GM23338 (cell line): ENCODE data around the gene FGF19. TPM values are rescaled to one million over a fixed set of nuclear protein-coding genes. Genes with fewer than 3 reads are reported as not detected.
A peak's percentile ranks its signal among the peaks of the same experiment; 100 is the strongest.

Experiments
- ATAC-seq: fragments of 200-7000 bp; cut with Tn5 transposase; 3 replicates; pipeline ENCODE4 v1.9.1; 2020
- DNase-seq: peaks from one replicate; pipeline ENCODE4 v3.0.0-alpha.2; 2015; ENCODE audit warnings: low spot score
- H2AFZ ChIP-seq: fragments of 200-600 bp; sonication (generic); 2 replicates; pipeline ENCODE4 v1.8.0; 2016; ENCODE audit warnings: antibody characterized with exemption, mild to moderate bottlenecking, moderate library complexity
- H3F3A ChIP-seq: fragments of 200-600 bp; sonication (generic); replicated peaks from 2 replicates; pipeline ENCODE4 v1.8.0; 2017; ENCODE audit warnings: antibody characterized with exemption, mixed run types, low read depth
- H3K27ac ChIP-seq: fragments of 200-600 bp; sonication (generic); 2 replicates; pipeline ENCODE4 v1.6.1; 2016; ENCODE audit warnings: low read depth
- H3K27me3 ChIP-seq: fragments of 200-600 bp; sonication (generic); 2 replicates; pipeline ENCODE4 v1.8.0; 2016; ENCODE audit warnings: mild to moderate bottlenecking, mixed run types, moderate library complexity; ENCODE audit not compliant: insufficient read depth
- H3K36me3 ChIP-seq: fragments of 200-600 bp; sonication (generic); 2 replicates; pipeline ENCODE4 v1.8.0; 2016; ENCODE audit warnings: mild to moderate bottlenecking; ENCODE audit not compliant: insufficient read depth
- H3K4me1 ChIP-seq: fragments of 200-600 bp; sonication (generic); 2 replicates; pipeline ENCODE4 v1.8.0; 2016; ENCODE audit warnings: mild to moderate bottlenecking, moderate library complexity; ENCODE audit not compliant: insufficient read depth
- H3K4me2 ChIP-seq: fragments of 200-600 bp; sonication (generic); 2 replicates; pipeline ENCODE4 v1.7.1; 2017; ENCODE audit warnings: mixed run types
- H3K4me3 ChIP-seq: fragments of 200-600 bp; sonication (generic); 2 replicates; pipeline ENCODE4 v1.6.1; 2016; ENCODE audit warnings: mixed run types
- H3K79me2 ChIP-seq: fragments of 200-600 bp; sonication (generic); replicated peaks from 2 replicates; pipeline ENCODE4 v1.8.0; 2017; ENCODE audit warnings: mild to moderate bottlenecking; ENCODE audit not compliant: insufficient read depth
- H3K9me2 ChIP-seq: fragments of 200-600 bp; sonication (generic); 2 replicates; pipeline ENCODE4 v1.8.0; 2017; ENCODE audit not compliant: insufficient read depth
- H4K20me1 ChIP-seq: fragments of 200-600 bp; sonication (generic); replicated peaks from 2 replicates; pipeline ENCODE4 v1.8.0; 2017; ENCODE audit warnings: mild to moderate bottlenecking; ENCODE audit not compliant: insufficient read depth
- H3K27ac Mint-ChIP-seq: 2 replicates; pipeline ENCODE4 v1.8.0; 2020; ENCODE audit warnings: inconsistent platforms, mild to moderate bottlenecking, moderate library complexity, mixed read lengths
- H3K27me3 Mint-ChIP-seq: 3 replicates; pipeline ENCODE4 v1.8.0; 2022; ENCODE audit warnings: low read depth, mild to moderate bottlenecking, moderate library complexity, mixed read lengths, inconsistent platforms; ENCODE audit not compliant: insufficient read depth, poor library complexity
- H3K36me3 Mint-ChIP-seq: 3 replicates; pipeline ENCODE4 v1.8.0; 2021; ENCODE audit warnings: low read depth, mild to moderate bottlenecking, inconsistent platforms, moderate library complexity, mixed read lengths
- H3K4me1 Mint-ChIP-seq: 3 replicates; pipeline ENCODE4 v1.8.0; 2020; ENCODE audit warnings: mild to moderate bottlenecking, inconsistent platforms, mixed read lengths
- H3K4me3 Mint-ChIP-seq: 3 replicates; pipeline ENCODE4 v1.8.0; 2021; ENCODE audit warnings: moderate library complexity, mild to moderate bottlenecking, inconsistent platforms, mixed read lengths
- H3K9me3 Mint-ChIP-seq: 3 replicates; pipeline ENCODE4 v1.8.0; 2020; ENCODE audit warnings: moderate library complexity, mild to moderate bottlenecking, inconsistent platforms, mixed read lengths
- EZH2 ChIP-seq: fragments of 200-600 bp; sonication (generic); IDR thresholded peaks from one replicate; pipeline ENCODE4 v1.8.0; 2017; ENCODE audit warnings: antibody characterized with exemption, mild to moderate bottlenecking, low read depth; ENCODE audit not compliant: unreplicated experiment
- EZH2phosphoT487 ChIP-seq: fragments of 200-600 bp; sonication (generic); IDR thresholded peaks from one replicate; pipeline ENCODE4 v1.8.1; 2018; ENCODE audit warnings: antibody characterized with exemption; ENCODE audit not compliant: unreplicated experiment
- JUNB ChIP-seq: IDR thresholded peaks from one replicate; pipeline ENCODE4 v1.6.1; 2016; ENCODE audit warnings: antibody characterized with exemption; ENCODE audit not compliant: unreplicated experiment
- POLR2AphosphoS5 ChIP-seq: IDR thresholded peaks from 2 replicates; pipeline ENCODE4 v1.6.1; 2016; ENCODE audit warnings: antibody characterized with exemption, low read depth
- STAT1 ChIP-seq: IDR thresholded peaks from one replicate; pipeline ENCODE4 v1.6.1; 2016; ENCODE audit warnings: antibody characterized with exemption; ENCODE audit not compliant: unreplicated experiment
- ZNF114 ChIP-seq: fragments of 250-450 bp; sonication (Bioruptor Pico); IDR thresholded peaks from 2 replicates; pipeline ENCODE4 v1.5.0; 2020; ENCODE audit warnings: mild to moderate bottlenecking, moderate library complexity
- ZNF331 ChIP-seq: fragments of 250-450 bp; sonication (Bioruptor Pico); IDR thresholded peaks from 2 replicates; pipeline ENCODE4 v1.5.0; 2020; ENCODE audit warnings: low read depth, mild to moderate bottlenecking, moderate library complexity
- ZNF462 ChIP-seq: fragments of 250-450 bp; sonication (Bioruptor Pico); IDR thresholded peaks from 2 replicates; pipeline ENCODE4 v1.5.0; 2020; ENCODE audit warnings: mild to moderate bottlenecking, moderate library complexity
- polyA plus RNA-seq: library from polyadenylated mRNA; unstranded; fragments of >200 nt; fragmentation: Nextera tagmentation; extraction: Ambion mirVana; gene quantifications from 2 replicates; pipeline ENCODE4 v1.2.1, GENCODE V29; 2016
- total RNA-seq: library from RNA; depleted of rRNA; stranded (reverse); fragments of >200 nt; shearing (Covaris generic); gene quantifications from 2 replicates; pipeline ENCODE4 v1.2.3, GENCODE V29; 2014

The FGF19 gene
- total and polyA plus RNA-seq, 2 experiments from 2014 or later: 21.7 to 36.1 TPM

DNA sequence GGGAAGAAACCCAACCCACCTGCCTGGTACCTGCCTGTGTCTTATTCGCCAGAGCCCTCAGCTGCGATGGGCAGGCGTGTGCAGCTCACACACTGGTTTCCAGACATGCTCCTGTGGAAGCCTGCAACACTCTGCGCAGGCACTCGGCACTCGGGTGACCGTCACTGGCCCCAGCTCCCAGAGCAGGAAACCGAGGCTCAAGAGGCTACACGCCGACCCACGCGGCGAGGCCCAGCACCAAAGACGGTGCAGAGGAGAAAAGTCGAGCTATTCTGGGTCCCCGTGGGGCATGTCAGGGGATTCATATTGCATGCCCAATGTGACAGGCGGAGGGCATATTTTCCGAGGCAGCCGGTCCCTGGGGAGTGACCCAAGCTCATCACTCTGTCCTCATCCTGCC is 11.6 kb upstream of the FGF19 start (continued):
- TF ChIP-seq ZNF462 (CRISPR knock-in tag) (no peak), EZH2phosphoT487 (no peak)

- peak; percentile 35 for ATAC-seq
- Histone ChIP-seq H2AFZ (no peak overlapping the region), H3F3A (peaks cover 3% of the 10 kb centered on the region; the same call in 1 of the 2 replicates), H3K27me3 (no peaks in the 10 kb centered on the region), H3K79me2 (no peaks in the 10 kb centered on the region), H3K27ac (no peak overlapping the region), H3K4me3 (no peak overlapping the region), H3K36me3 (no peaks in the 10 kb centered on the region), H4K20me1 (no peaks in the 10 kb centered on the region), H3K4me1 (peaks cover 34% of the 10 kb centered on the region), H3K9me2 (no peaks in the 10 kb centered on the region), H3K4me2 (no peak overlapping the region)
- Mint-ChIP-seq H3K4me3 (no peak overlapping the region), H3K36me3 (no peaks in the 10 kb centered on the region), H3K4me1 (peaks cover 28% of the 10 kb centered on the region), H3K9me3 (no peaks in the 10 kb centered on the region), H3K27ac (peak overlapping the region; percentile 62; the same call in 1 of the 2 replicates), H3K27me3 (peaks cover 7% of the 10 kb centered on the region)
- DNase-seq: peak; percentile 45
- TF ChIP-seq POLR2AphosphoS5 (no peak), EZH2 (no peak), ZNF331 (CRISPR knock-in tag) (no peak), ZNF462 (CRISPR knock-in tag) (no peak), JUNB (no peak), STAT1 (no peak), ZNF114 (CRISPR knock-in tag) (no peak)
These were observed 8.3 kb upstream of the FGF19 start for GRCh38 chr11:69711822-69712801.
